Tibial nerve (tissue), 4 donors: ENCODE data around the gene ACOT8.

Source experiments
- CTCF ChIP-seq, 5 experiments: fragments of 200-600 bp in 3 of 5; fragments of 450-650 bp in 2 of 5; sonication (generic) in 3 of 5; IDR thresholded peaks; one replicate each; pipeline ENCODE4 v1.5.1; 2016 to 2019; ENCODE audit warnings: antibody characterized with exemption in 5 of 5, mild to moderate bottlenecking in 3 of 5, moderate library complexity in 2 of 5
- EP300 ChIP-seq, 2 donors: sonication (generic); formaldehyde crosslinking; IDR thresholded peaks; one replicate each; pipeline ENCODE4 v1.6.1; 2017; ENCODE audit warnings: antibody characterized with exemption in 2 of 2, mild to moderate bottlenecking in 1 of 2
- POLR2A ChIP-seq, 2 donors: fragments of 450-650 bp; IDR thresholded peaks; one replicate each; pipeline ENCODE4 v1.6.1; 2017; ENCODE audit warnings: antibody characterized with exemption in 2 of 2, mild to moderate bottlenecking in 2 of 2, moderate library complexity in 2 of 2

- TF ChIP-seq CTCF (IDR thresholded peaks at IDR 0.05), result no peak
- TF ChIP-seq POLR2A (IDR thresholded peaks at IDR 0.05), result no peak
- TF ChIP-seq EP300 (IDR thresholded peaks at IDR 0.05), result no peak
These were observed 34.3 kb downstream of the ACOT8 start for GRCh38 chr20:45822857-45823256.
